HepG2 (cell line): Measurements from ENCODE around the gene COX4I2. TPM values are rescaled to one million over a fixed set of nuclear protein-coding genes. Genes with fewer than 3 reads are reported as not detected.

Experiments used
- CC2D1A ChIP-seq: sonication (generic); formaldehyde crosslinking; IDR thresholded peaks from 2 replicates; pipeline ENCODE4 v1.8.1; 2023; ENCODE audit warnings: mild to moderate bottlenecking, missing genetic modification reagents
- DR1 ChIP-seq: sonication (generic); formaldehyde crosslinking; IDR thresholded peaks from 2 replicates; pipeline ENCODE4 v1.8.0; 2021; ENCODE audit warnings: mild to moderate bottlenecking, missing genetic modification reagents, inconsistent platforms
- HNRNPH1 ChIP-seq: fragments of 200-400 bp; formaldehyde crosslinking; optimal IDR thresholded peaks from 2 replicates; pipeline ENCODE3; 2017; ENCODE audit warnings: mild to moderate bottlenecking, low read depth, low read length
- RXRB ChIP-seq: IDR thresholded peaks from 2 replicates; pipeline ENCODE4 v1.6.1; 2016; ENCODE audit warnings: borderline replicate concordance, missing genetic modification reagents, missing compliant biosample characterization
- STAG1 ChIP-seq: sonication (generic); formaldehyde crosslinking; IDR thresholded peaks from 2 replicates; pipeline ENCODE4 v1.4.0; 2020; ENCODE audit warnings: missing genetic modification reagents
- THAP11 ChIP-seq: IDR thresholded peaks from 2 replicates; pipeline ENCODE4 v1.6.1; 2016; ENCODE audit warnings: missing biosample characterization, missing genetic modification reagents
- ZBTB42 ChIP-seq: sonication (generic); formaldehyde crosslinking; IDR thresholded peaks from 2 replicates; pipeline ENCODE4 v1.5.0; 2020; ENCODE audit warnings: mild to moderate bottlenecking, missing genetic modification reagents
- ZNF12 ChIP-seq: sonication (generic); formaldehyde crosslinking; IDR thresholded peaks from 2 replicates; pipeline ENCODE4 v1.5.0; 2020; ENCODE audit warnings: missing genetic modification reagents
- ZNF160 ChIP-seq: sonication (generic); formaldehyde crosslinking; IDR thresholded peaks from 2 replicates; pipeline ENCODE4 v1.8.0; 2022; ENCODE audit warnings: mild to moderate bottlenecking, inconsistent platforms, missing genetic modification reagents
- polyA plus RNA-seq, 8 experiments: library from polyadenylated mRNA; depleted of rRNA in 3 of 8; stranded (reverse) in 7 of 8; unstranded in 1 of 8; fragments of >200 nt; fragmentation: Illumina TruSeq in 4 of 8; extraction: Trizol in 4 of 8; gene quantifications; 2 replicates each; pipeline versions ENCODE4 v1.2.1 to v1.2.3, GENCODE V29; 2011 to 2016; ENCODE audit warnings: low read depth in 4 of 8, missing spikeins in 1 of 8, mixed read lengths in 1 of 8; ENCODE audit not compliant: insufficient read depth in 1 of 8
- total RNA-seq, 5 experiments: library from RNA; depleted of rRNA; stranded (reverse); fragments of >200 nt; fragmentation: Illumina TruSeq; extraction: Trizol; gene quantifications; 2 replicates each; pipeline ENCODE4 v1.2.3, GENCODE V29; 2016; ENCODE audit warnings: low read depth in 1 of 5
- TF ChIP-seq, protein P1 (sequence below): IDR thresholded peaks from 2 replicates; pipeline ENCODE4 v1.6.1; 2016; ENCODE audit warnings: low read depth
- TF ChIP-seq, protein P2 (sequence below): sonication (generic); formaldehyde crosslinking; IDR thresholded peaks from 2 replicates; pipeline ENCODE4 v1.8.1; 2023; ENCODE audit warnings: missing genetic modification reagents, mild to moderate bottlenecking, borderline replicate concordance
- TF ChIP-seq, protein P3 (sequence below), 2 experiments: sonication (generic) in 1 of 2; formaldehyde crosslinking in 1 of 2; IDR thresholded peaks; 2 replicates each; pipeline versions ENCODE4 v1.4.0 to v1.6.1; 2018 to 2020; ENCODE audit warnings: missing genetic modification reagents in 2 of 2, borderline replicate concordance in 1 of 2, low read depth in 1 of 2, mild to moderate bottlenecking in 1 of 2, missing biosample characterization in 1 of 2
- TF ChIP-seq, protein P4 (sequence below): sonication (generic); formaldehyde crosslinking; IDR thresholded peaks from 2 replicates; pipeline ENCODE4 v1.5.0; 2020; ENCODE audit warnings: mild to moderate bottlenecking, missing genetic modification reagents
- TF ChIP-seq, protein P5 (sequence below): sonication (generic); formaldehyde crosslinking; IDR thresholded peaks from 2 replicates; pipeline ENCODE4 v1.5.0; 2020; ENCODE audit warnings: mild to moderate bottlenecking, missing genetic modification reagents

The COX4I2 gene
- total and polyA plus RNA-seq, 2 of the 13 experiments (the other 11 are each of a cell fraction or from before 2014, with no cell fraction given): 1.1 TPM; not detected in 1

DNA sequence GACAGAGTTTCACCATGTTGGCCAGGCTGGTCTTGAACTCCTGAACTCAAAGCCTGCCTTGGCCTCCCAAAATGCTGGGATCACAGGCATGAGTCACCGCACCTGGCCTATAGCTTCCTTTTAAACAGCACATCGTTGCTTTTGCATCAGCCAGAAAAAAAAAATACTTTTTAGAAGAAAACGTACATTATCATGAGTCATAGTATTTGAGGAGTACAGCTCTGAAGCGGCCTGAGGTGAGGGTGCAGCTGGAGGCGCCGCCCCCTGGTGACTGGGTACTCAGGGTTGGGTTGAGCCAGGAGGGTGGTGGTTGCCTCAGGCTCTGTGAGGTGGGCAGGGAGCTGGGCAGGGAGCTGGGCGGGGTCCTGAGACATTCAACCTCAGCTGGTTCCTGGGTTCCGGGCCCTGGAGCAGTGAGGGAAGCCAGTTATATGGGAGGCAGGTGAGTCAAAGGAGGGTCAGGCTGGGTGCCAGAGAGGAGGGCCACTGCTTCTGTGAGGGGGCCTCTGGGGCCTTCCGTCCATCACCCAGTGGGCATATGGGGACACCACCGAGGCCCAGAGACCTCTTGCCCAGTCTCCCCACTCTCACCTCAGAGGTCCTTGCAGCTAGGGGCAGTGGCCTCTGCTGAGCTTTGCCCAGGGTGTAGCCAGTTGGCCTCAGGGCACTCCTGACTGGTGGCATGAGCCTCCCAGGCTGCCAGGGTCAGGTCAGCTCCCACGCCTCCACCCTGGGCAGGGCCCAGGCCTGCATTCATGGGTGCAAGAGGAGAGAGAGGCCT, 44.3 kb upstream of the COX4I2 start (continued):
- TF ChIP-seq, protein P1, sequence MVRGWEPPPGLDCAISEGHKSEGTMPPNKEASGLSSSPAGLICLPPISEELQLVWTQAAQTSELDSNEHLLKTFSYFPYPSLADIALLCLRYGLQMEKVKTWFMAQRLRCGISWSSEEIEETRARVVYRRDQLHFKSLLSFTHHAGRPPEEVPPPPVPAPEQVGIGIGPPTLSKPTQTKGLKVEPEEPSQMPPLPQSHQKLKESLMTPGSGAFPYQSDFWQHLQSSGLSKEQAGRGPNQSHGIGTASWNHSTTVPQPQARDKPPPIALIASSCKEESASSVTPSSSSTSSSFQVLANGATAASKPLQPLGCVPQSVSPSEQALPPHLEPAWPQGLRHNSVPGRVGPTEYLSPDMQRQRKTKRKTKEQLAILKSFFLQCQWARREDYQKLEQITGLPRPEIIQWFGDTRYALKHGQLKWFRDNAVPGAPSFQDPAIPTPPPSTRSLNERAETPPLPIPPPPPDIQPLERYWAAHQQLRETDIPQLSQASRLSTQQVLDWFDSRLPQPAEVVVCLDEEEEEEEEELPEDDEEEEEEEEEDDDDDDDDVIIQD: peak; percentile 55; the same call in 1 of the 2 replicates
- TF ChIP-seq, protein P2, sequence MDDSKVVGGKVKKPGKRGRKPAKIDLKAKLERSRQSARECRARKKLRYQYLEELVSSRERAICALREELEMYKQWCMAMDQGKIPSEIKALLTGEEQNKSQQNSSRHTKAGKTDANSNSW: no peak; the same call in 1 of the 2 replicates
- TF ChIP-seq STAG1: peak; percentile 25; the same call in 1 of the 2 replicates
- 0 out of 2 replicates have a peak, but pooled peaks have one; percentile 19 for TF ChIP-seq ZNF12 (CRISPR knock-in tag)
- TF ChIP-seq DR1: no peak
- TF ChIP-seq, protein P3, sequence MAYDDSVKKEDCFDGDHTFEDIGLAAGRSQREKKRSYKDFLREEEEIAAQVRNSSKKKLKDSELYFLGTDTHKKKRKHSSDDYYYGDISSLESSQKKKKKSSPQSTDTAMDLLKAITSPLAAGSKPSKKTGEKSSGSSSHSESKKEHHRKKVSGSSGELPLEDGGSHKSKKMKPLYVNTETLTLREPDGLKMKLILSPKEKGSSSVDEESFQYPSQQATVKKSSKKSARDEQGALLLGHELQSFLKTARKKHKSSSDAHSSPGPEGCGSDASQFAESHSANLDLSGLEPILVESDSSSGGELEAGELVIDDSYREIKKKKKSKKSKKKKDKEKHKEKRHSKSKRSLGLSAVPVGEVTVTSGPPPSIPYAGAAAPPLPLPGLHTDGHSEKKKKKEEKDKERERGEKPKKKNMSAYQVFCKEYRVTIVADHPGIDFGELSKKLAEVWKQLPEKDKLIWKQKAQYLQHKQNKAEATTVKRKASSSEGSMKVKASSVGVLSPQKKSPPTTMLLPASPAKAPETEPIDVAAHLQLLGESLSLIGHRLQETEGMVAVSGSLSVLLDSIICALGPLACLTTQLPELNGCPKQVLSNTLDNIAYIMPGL (CRISPR knock-in tag; IDR thresholded peaks at IDR 0.05; ENCODE audit: borderline replicate concordance in 1 of 2, low read depth in 1 of 2): peak; percentile 52 to 57; a peak in 1 of 4 replicates
- TF ChIP-seq HNRNPH1: peak; percentile 37
- peak; percentile 76 for TF ChIP-seq RXRB (CRISPR knock-in tag)
- TF ChIP-seq THAP11 (CRISPR knock-in tag): 0 out of 2 replicates have a peak, but pooled peaks have one; percentile 36
- TF ChIP-seq, protein P4, sequence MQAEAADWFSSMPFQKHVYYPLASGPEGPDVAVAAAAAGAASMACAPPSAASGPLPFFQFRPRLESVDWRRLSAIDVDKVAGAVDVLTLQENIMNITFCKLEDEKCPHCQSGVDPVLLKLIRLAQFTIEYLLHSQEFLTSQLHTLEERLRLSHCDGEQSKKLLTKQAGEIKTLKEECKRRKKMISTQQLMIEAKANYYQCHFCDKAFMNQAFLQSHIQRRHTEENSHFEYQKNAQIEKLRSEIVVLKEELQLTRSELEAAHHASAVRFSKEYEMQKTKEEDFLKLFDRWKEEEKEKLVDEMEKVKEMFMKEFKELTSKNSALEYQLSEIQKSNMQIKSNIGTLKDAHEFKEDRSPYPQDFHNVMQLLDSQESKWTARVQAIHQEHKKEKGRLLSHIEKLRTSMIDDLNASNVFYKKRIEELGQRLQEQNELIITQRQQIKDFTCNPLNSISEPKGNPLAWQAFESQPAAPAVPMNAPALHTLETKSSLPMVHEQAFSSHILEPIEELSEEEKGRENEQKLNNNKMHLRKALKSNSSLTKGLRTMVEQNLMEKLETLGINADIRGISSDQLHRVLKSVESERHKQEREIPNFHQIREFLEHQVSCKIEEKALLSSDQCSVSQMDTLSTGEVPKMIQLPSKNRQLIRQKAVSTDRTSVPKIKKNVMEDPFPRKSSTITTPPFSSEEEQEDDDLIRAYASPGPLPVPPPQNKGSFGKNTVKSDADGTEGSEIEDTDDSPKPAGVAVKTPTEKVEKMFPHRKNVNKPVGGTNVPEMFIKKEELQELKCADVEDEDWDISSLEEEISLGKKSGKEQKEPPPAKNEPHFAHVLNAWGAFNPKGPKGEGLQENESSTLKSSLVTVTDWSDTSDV (CRISPR knock-in tag): no peak
- peak; percentile 62; the same call in 1 of the 2 replicates for TF ChIP-seq ZNF160 (CRISPR knock-in tag)
- TF ChIP-seq, protein P5, sequence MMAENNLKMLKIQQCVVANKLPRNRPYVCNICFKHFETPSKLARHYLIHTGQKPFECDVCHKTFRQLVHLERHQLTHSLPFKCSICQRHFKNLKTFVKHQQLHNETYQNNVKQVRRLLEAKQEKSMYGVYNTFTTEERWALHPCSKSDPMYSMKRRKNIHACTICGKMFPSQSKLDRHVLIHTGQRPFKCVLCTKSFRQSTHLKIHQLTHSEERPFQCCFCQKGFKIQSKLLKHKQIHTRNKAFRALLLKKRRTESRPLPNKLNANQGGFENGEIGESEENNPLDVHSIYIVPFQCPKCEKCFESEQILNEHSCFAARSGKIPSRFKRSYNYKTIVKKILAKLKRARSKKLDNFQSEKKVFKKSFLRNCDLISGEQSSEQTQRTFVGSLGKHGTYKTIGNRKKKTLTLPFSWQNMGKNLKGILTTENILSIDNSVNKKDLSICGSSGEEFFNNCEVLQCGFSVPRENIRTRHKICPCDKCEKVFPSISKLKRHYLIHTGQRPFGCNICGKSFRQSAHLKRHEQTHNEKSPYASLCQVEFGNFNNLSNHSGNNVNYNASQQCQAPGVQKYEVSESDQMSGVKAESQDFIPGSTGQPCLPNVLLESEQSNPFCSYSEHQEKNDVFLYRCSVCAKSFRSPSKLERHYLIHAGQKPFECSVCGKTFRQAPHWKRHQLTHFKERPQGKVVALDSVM (CRISPR knock-in tag): peak; percentile 43; the same call in 1 of the 2 replicates
- TF ChIP-seq ZBTB42 (CRISPR knock-in tag): peak; percentile 77; the same call in 1 of the 2 replicates
- 0 out of 2 replicates have a peak, but pooled peaks have one; percentile 45 for TF ChIP-seq CC2D1A (CRISPR knock-in tag)
